K562 (cell line): Measurements from ENCODE around the gene ZNF8. TPM values are rescaled to one million over a fixed set of nuclear protein-coding genes. Genes with fewer than 3 reads are reported as not detected.

Source experiments
- BHLHE40 ChIP-seq: IDR thresholded peaks from 2 replicates; pipeline ENCODE4 v1.6.1; 2011; ENCODE audit warnings: low read length, improper control_type of control experiment
- EP300 ChIP-seq: IDR thresholded peaks from 2 replicates; pipeline ENCODE4 v1.6.1; 2012; ENCODE audit warnings: low read length, improper control_type of control experiment
- HDAC2 ChIP-seq: fragments of 450-650 bp; IDR thresholded peaks from 2 replicates; pipeline ENCODE4 v1.6.1; 2016; ENCODE audit warnings: mild to moderate bottlenecking
- HMBOX1 ChIP-seq: sonication (generic); IDR thresholded peaks from 2 replicates; pipeline ENCODE4 v1.6.1; 2016
- MCM3 ChIP-seq: fragments of 450-650 bp; IDR thresholded peaks from 2 replicates; pipeline ENCODE4 v1.6.1; 2016
- SIX5 ChIP-seq, 2 experiments: IDR thresholded peaks; 2 replicates each; pipeline ENCODE4 v1.6.1; 2011; ENCODE audit warnings: low read length in 2 of 2, borderline replicate concordance in 1 of 2, low read depth in 1 of 2, mild to moderate bottlenecking in 1 of 2, moderate library complexity in 1 of 2; ENCODE audit not compliant: insufficient read depth in 1 of 2
- SMAD4 ChIP-seq: fragments of 250-450 bp; sonication (Bioruptor Pico); conservative IDR thresholded peaks from 2 replicates; pipeline ENCODE4 v1.8.0; 2021; ENCODE audit warnings: inconsistent platforms, mild to moderate bottlenecking, moderate library complexity
- SRSF9 ChIP-seq: fragments of 200-400 bp; formaldehyde crosslinking; IDR thresholded peaks from 2 replicates; pipeline ENCODE4 v1.6.1; 2017; ENCODE audit warnings: low read depth, low read length, borderline replicate concordance
- TRIM25 ChIP-seq: fragments of 450-650 bp; IDR thresholded peaks from 2 replicates; pipeline ENCODE4 v1.7.0; 2016; ENCODE audit warnings: borderline replicate concordance
- U2AF2 ChIP-seq: fragments of 200-400 bp; formaldehyde crosslinking; optimal IDR thresholded peaks from 2 replicates; pipeline ENCODE3; 2017; ENCODE audit warnings: low read depth, mild to moderate bottlenecking, low read length
- ZMIZ1 ChIP-seq, 2 experiments: fragments of 150-350 bp in 1 of 2; IDR thresholded peaks; 2 replicates each; pipeline ENCODE4 v1.6.1; 2012 to 2016; ENCODE audit warnings: low read depth in 2 of 2, low read length in 2 of 2, mild to moderate bottlenecking in 1 of 2, moderate library complexity in 1 of 2
- ZNF512 ChIP-seq: IDR thresholded peaks from 2 replicates; pipeline ENCODE4 v1.6.1; 2016; ENCODE audit warnings: missing genetic modification characterization, missing compliant biosample characterization
- ZNF785 ChIP-seq: fragments of 250-450 bp; sonication (Bioruptor Pico); IDR thresholded peaks from 2 replicates; pipeline ENCODE4 v1.4.0; 2020; ENCODE audit warnings: mild to moderate bottlenecking
- polyA plus RNA-seq, 8 experiments: library from polyadenylated mRNA; depleted of rRNA in 4 of 8; stranded (reverse) in 5 of 8; unstranded in 3 of 8; fragments of >200 nt; fragmentation: Nextera tagmentation in 2 of 8; fragmentation: Illumina TruSeq in 1 of 8; extraction: Ambion mirVana in 2 of 8; extraction: Trizol in 1 of 8; gene quantifications; 2 replicates each; pipeline versions ENCODE4 v1.2.1 to v1.2.3, GENCODE V29; 2011 to 2014; ENCODE audit warnings: inconsistent platforms in 1 of 8, missing spikeins in 1 of 8
- total RNA-seq, 7 experiments: library from RNA; depleted of rRNA in 6 of 7; stranded (reverse); fragments of >200 nt in 6 of 7; fragmentation: Illumina TruSeq in 2 of 7; extraction: Trizol in 2 of 7; gene quantifications; 2 replicates each; pipeline versions ENCODE4 v1.2.1 to v1.2.3, GENCODE V29; 2011 to 2021; ENCODE audit warnings: low replicate concordance in 1 of 7

ZNF8 gene
- total and polyA plus RNA-seq, 9 of the 15 experiments (the other 6 are each of a cell fraction or from before 2014, with no cell fraction given): 0.71 to 7.7 (median 4.7) TPM

GRCh38 chr19:58278541-58279041, at the start of gene ZNF8 (continued):
- TF ChIP-seq MCM3 (no peak), ZNF785 (CRISPR knock-in tag) (no peak), HMBOX1 (no peak), BHLHE40 (peak; percentile 41; the same call in 1 of the 2 replicates), SMAD4 (CRISPR knock-in tag) (peak; percentile 51), ZNF512 (tag) (no peak), TRIM25 (no peak), HDAC2 (0 out of 2 replicates have a peak, but pooled peaks have one; percentile 49), SIX5 (IDR thresholded peaks at IDR 0.05; ENCODE audit: borderline replicate concordance in 1 of 2, insufficient read depth in 1 of 2, low read depth in 1 of 2, low read length in 2 of 2) (peak; percentile 58 to 68; a peak in 3 of 4 replicates), ZMIZ1 (IDR thresholded peaks at IDR 0.05; ENCODE audit: low read depth in 2 of 2, low read length in 2 of 2) (no peak), EP300 (no peak), SRSF9 (no peak), U2AF2 (no peak)
